Astrocyte (in vitro differentiated cells and primary cell): ENCODE measurements around the gene C1QBP. TPM values are rescaled to one million over a fixed set of nuclear protein-coding genes. Genes with fewer than 3 reads are reported as not detected.

ENCODE experiments used
- DNase-seq: peaks from one replicate; pipeline ENCODE4 v3.0.0-alpha.2; 2010; ENCODE audit warnings: low read depth
- FAIRE-seq: peaks from 2 replicates; lab custom pipeline; 2011; peaks lifted over from hg19 to GRCh38; lab: Jason Lieb, UNC
- H2AFZ ChIP-seq: 2 replicates; pipeline ENCODE4 v1.6.0; 2012; ENCODE audit warnings: low read depth, low read length, inconsistent platforms
- H3K27ac ChIP-seq: 2 replicates; pipeline ENCODE4 v1.5.1; 2011; ENCODE audit warnings: low read depth, low read length, inconsistent platforms
- H3K27me3 ChIP-seq: 2 replicates; pipeline ENCODE4 v1.6.0; 2011; ENCODE audit warnings: low read length, inconsistent platforms; ENCODE audit not compliant: insufficient read depth
- H3K36me3 ChIP-seq: 2 replicates; pipeline ENCODE4 v1.5.1; 2011; ENCODE audit warnings: low read length, inconsistent platforms; ENCODE audit not compliant: insufficient read depth
- H3K4me1 ChIP-seq: 2 replicates; pipeline ENCODE4 v1.5.1; 2011; ENCODE audit warnings: low read length, inconsistent platforms; ENCODE audit not compliant: insufficient read depth
- H3K4me2 ChIP-seq: 2 replicates; pipeline ENCODE4 v1.6.0; 2012; ENCODE audit warnings: low read length, inconsistent platforms
- H3K4me3 ChIP-seq: 2 replicates; pipeline ENCODE4 v1.5.1; 2011; ENCODE audit warnings: low read depth, mild to moderate bottlenecking, low read length, inconsistent platforms; ENCODE audit not compliant: insufficient read depth
- H3K79me2 ChIP-seq: 2 replicates; pipeline ENCODE4 v1.6.0; 2012; ENCODE audit warnings: mild to moderate bottlenecking, low read length, inconsistent platforms; ENCODE audit not compliant: insufficient read depth
- H3K9ac ChIP-seq: 2 replicates; pipeline ENCODE4 v1.6.0; 2012; ENCODE audit warnings: mild to moderate bottlenecking, low read length, inconsistent platforms
- H3K9me3 ChIP-seq: 2 replicates; pipeline ENCODE4 v1.5.1; 2012; ENCODE audit warnings: low read depth, mild to moderate bottlenecking, low read length, inconsistent platforms; ENCODE audit not compliant: insufficient read depth
- H4K20me1 ChIP-seq: 2 replicates; pipeline ENCODE4 v1.6.0; 2012; ENCODE audit warnings: low read length, inconsistent platforms; ENCODE audit not compliant: insufficient read depth
- H3K27ac Mint-ChIP-seq: one replicate; pipeline ENCODE4 v1.8.0; 2021; ENCODE audit warnings: mild to moderate bottlenecking, mixed read lengths; ENCODE audit not compliant: unreplicated experiment
- H3K27me3 Mint-ChIP-seq: one replicate; pipeline ENCODE4 v1.8.0; 2021; ENCODE audit warnings: low read depth, mixed read lengths; ENCODE audit not compliant: unreplicated experiment
- H3K36me3 Mint-ChIP-seq: one replicate; pipeline ENCODE4 v1.8.0; 2021; ENCODE audit warnings: low read depth, mixed read lengths; ENCODE audit not compliant: unreplicated experiment
- H3K4me1 Mint-ChIP-seq: one replicate; pipeline ENCODE4 v1.8.0; 2021; ENCODE audit warnings: low read depth, mixed read lengths; ENCODE audit not compliant: unreplicated experiment
- H3K4me3 Mint-ChIP-seq: one replicate; pipeline ENCODE4 v1.8.0; 2021; ENCODE audit warnings: mild to moderate bottlenecking, moderate library complexity, mixed read lengths; ENCODE audit not compliant: unreplicated experiment
- H3K9me3 Mint-ChIP-seq: one replicate; pipeline ENCODE4 v1.8.0; 2021; ENCODE audit warnings: mild to moderate bottlenecking, mixed read lengths; ENCODE audit not compliant: unreplicated experiment
- EZH2 ChIP-seq: IDR thresholded peaks from 2 replicates; pipeline ENCODE4 v1.6.1; 2012; ENCODE audit warnings: mild to moderate bottlenecking, low read length, inconsistent platforms; ENCODE audit not compliant: insufficient read depth
- total RNA-seq: library from RNA; stranded (reverse); gene quantifications from 2 replicates; pipeline ENCODE4 v1.2.1, GENCODE V29; 2021
- TF ChIP-seq, protein P1 (sequence below): IDR thresholded peaks from 2 replicates; pipeline ENCODE4 v1.5.1; 2011; ENCODE audit warnings: low read depth, mild to moderate bottlenecking, inconsistent platforms, low read length, moderate library complexity; ENCODE audit not compliant: insufficient read depth

The C1QBP gene
- total RNA-seq, 1 donor from 2014 or later: 162 TPM

DNA sequence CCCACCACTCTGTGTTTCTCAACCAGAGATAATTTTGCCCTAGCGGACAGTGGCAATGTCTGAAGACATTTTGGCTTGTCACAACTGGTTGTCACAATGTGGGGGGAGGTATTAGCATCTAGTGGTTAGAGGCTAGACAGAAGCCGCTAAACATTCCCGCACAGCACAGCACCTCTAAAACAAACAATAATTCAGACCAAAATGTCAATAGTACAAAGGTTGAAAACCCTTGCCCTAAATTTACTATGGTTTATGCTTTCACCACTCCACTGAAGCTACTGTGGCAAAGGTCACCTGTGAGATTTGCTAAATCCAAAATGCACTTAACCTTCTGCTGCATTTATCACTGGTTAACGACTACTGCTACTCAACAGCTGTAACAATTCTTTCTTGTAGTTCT lies 33.6 kb downstream of the C1QBP start:
- no peak overlapping the region for H3K27ac ChIP-seq
- no peaks in the 10 kb centered on the region for H3K27me3 Mint-ChIP-seq
- no peak overlapping the region for H3K9ac ChIP-seq
- H3K27me3 ChIP-seq: no peaks in the 10 kb centered on the region
- no peak overlapping the region for H3K27ac Mint-ChIP-seq
- H3K36me3 Mint-ChIP-seq: peaks cover 8% of the 10 kb centered on the region
- H3K9me3 Mint-ChIP-seq: no peaks in the 10 kb centered on the region
- H3K9me3 ChIP-seq: no peaks in the 10 kb centered on the region
- no peak for FAIRE-seq
- peaks cover 77% of the 10 kb centered on the region for H3K36me3 ChIP-seq
- H3K4me1 ChIP-seq: no peaks in the 10 kb centered on the region
- no peak overlapping the region for H3K4me3 ChIP-seq
- H2AFZ ChIP-seq: no peak overlapping the region
- peaks cover 10% of the 10 kb centered on the region for H4K20me1 ChIP-seq
- H3K4me2 ChIP-seq: no peak overlapping the region
- DNase-seq: no peak
- no peak overlapping the region for H3K4me3 Mint-ChIP-seq
- no peaks in the 10 kb centered on the region for H3K4me1 Mint-ChIP-seq
- peaks cover 4% of the 10 kb centered on the region for H3K79me2 ChIP-seq
- TF ChIP-seq, protein P1, sequence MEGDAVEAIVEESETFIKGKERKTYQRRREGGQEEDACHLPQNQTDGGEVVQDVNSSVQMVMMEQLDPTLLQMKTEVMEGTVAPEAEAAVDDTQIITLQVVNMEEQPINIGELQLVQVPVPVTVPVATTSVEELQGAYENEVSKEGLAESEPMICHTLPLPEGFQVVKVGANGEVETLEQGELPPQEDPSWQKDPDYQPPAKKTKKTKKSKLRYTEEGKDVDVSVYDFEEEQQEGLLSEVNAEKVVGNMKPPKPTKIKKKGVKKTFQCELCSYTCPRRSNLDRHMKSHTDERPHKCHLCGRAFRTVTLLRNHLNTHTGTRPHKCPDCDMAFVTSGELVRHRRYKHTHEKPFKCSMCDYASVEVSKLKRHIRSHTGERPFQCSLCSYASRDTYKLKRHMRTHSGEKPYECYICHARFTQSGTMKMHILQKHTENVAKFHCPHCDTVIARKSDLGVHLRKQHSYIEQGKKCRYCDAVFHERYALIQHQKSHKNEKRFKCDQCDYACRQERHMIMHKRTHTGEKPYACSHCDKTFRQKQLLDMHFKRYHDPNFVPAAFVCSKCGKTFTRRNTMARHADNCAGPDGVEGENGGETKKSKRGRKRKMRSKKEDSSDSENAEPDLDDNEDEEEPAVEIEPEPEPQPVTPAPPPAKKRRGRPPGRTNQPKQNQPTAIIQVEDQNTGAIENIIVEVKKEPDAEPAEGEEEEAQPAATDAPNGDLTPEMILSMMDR: no peak
- TF ChIP-seq EZH2: no peak

DNA sequence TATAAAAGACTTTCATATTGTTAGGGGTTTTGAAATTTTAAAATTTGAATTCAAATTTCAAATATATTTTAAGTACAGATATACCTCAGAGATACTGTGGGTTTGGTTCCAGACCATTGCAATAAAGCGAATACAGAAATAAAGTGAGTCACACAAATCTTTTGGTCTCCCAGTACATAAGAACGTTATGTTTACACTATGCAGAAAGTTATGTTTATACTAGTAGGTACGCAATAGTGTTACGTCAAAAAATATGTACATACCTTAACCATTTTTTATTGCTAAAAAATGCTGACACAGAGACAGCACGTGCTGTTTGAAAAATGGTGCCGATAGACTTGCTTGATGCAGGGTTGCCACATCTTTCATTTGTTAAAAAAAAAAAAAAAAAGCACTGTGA lies 39.2 kb downstream of the C1QBP start:
- H2AFZ ChIP-seq: no peak overlapping the region
- H3K9ac ChIP-seq: no peak overlapping the region
- no peak for DNase-seq
- no peaks in the 10 kb centered on the region for H3K79me2 ChIP-seq
- H3K27ac Mint-ChIP-seq: no peak overlapping the region
- TF ChIP-seq, protein P1: no peak
- TF ChIP-seq EZH2: no peak
- peaks cover 16% of the 10 kb centered on the region for H3K36me3 Mint-ChIP-seq
- H3K36me3 ChIP-seq: peaks cover 48% of the 10 kb centered on the region
- no peaks in the 10 kb centered on the region for H3K27me3 Mint-ChIP-seq
- no peaks in the 10 kb centered on the region for H3K4me1 ChIP-seq
- H3K4me3 Mint-ChIP-seq: no peak overlapping the region
- no peak for FAIRE-seq
- no peak overlapping the region for H3K27ac ChIP-seq
- no peak overlapping the region for H3K4me3 ChIP-seq
- H3K27me3 ChIP-seq: no peaks in the 10 kb centered on the region
- peaks cover 2% of the 10 kb centered on the region for H3K4me1 Mint-ChIP-seq
- H4K20me1 ChIP-seq: peaks cover 6% of the 10 kb centered on the region
- H3K9me3 ChIP-seq: no peaks in the 10 kb centered on the region
- no peaks in the 10 kb centered on the region for H3K9me3 Mint-ChIP-seq
- H3K4me2 ChIP-seq: no peak overlapping the region

GRCh38 chr17:5396612-5397011 lies 42.3 kb downstream of the C1QBP start:
- Histone ChIP-seq H3K4me2 (no peak overlapping the region), H3K4me3 (no peak overlapping the region), H3K9ac (no peak overlapping the region), H3K36me3 (peaks cover 47% of the 10 kb centered on the region), H3K27me3 (no peaks in the 10 kb centered on the region), H3K9me3 (no peaks in the 10 kb centered on the region), H3K79me2 (no peaks in the 10 kb centered on the region), H3K27ac (no peak overlapping the region), H4K20me1 (peaks cover 5% of the 10 kb centered on the region), H3K4me1 (no peaks in the 10 kb centered on the region), H2AFZ (no peak overlapping the region)
- Mint-ChIP-seq H3K27me3 (no peaks in the 10 kb centered on the region), H3K4me1 (peaks cover 12% of the 10 kb centered on the region), H3K4me3 (no peak overlapping the region), H3K9me3 (no peaks in the 10 kb centered on the region), H3K36me3 (peaks cover 15% of the 10 kb centered on the region), H3K27ac (no peak overlapping the region)
- no peak for DNase-seq
- TF ChIP-seq, protein P1: no peak
- no peak for TF ChIP-seq EZH2
- no peak for FAIRE-seq
